HepG2 (cell line): ENCODE results near the gene IL11RA. TPM values are rescaled to one million over a fixed set of nuclear protein-coding genes. Genes with fewer than 3 reads are reported as not detected.
A peak's percentile ranks its signal among the peaks of the same experiment; 100 is the strongest.

Experiments used
- HDAC2 ChIP-seq: sonication (generic); formaldehyde crosslinking; IDR thresholded peaks from 2 replicates; pipeline ENCODE4 v1.4.0; 2020; ENCODE audit warnings: missing genetic modification reagents
- HOXA7 ChIP-seq: sonication (generic); formaldehyde crosslinking; IDR thresholded peaks from 2 replicates; pipeline ENCODE4 v1.8.1; 2022; ENCODE audit warnings: mild to moderate bottlenecking, missing genetic modification reagents, moderate library complexity
- KLF12 ChIP-seq: sonication (generic); formaldehyde crosslinking; IDR thresholded peaks from 2 replicates; pipeline ENCODE4 v1.4.0; 2020; ENCODE audit warnings: missing genetic modification reagents, borderline replicate concordance
- NFIC ChIP-seq: IDR thresholded peaks from 2 replicates; pipeline ENCODE4 v1.6.1; 2012; ENCODE audit warnings: mild to moderate bottlenecking, low read length, inconsistent platforms
- NR2F2 ChIP-seq: IDR thresholded peaks from 2 replicates; pipeline ENCODE4 v1.6.1; 2012; ENCODE audit warnings: low read depth, inconsistent platforms, borderline replicate concordance
- PAF1 ChIP-seq: IDR thresholded peaks from 2 replicates; pipeline ENCODE4 v1.6.1; 2016; ENCODE audit warnings: missing genetic modification reagents, missing compliant biosample characterization
- PAWR ChIP-seq: sonication (generic); formaldehyde crosslinking; IDR thresholded peaks from 2 replicates; pipeline ENCODE4 v1.4.0; 2020; ENCODE audit warnings: missing genetic modification reagents, mild to moderate bottlenecking, borderline replicate concordance
- PAX8 ChIP-seq: sonication (generic); formaldehyde crosslinking; IDR thresholded peaks from 2 replicates; pipeline ENCODE4 v1.8.0; 2022; ENCODE audit warnings: mild to moderate bottlenecking, missing genetic modification reagents, borderline replicate concordance
- REXO4 ChIP-seq: sonication (generic); formaldehyde crosslinking; IDR thresholded peaks from 2 replicates; pipeline ENCODE4 v1.8.0; 2022; ENCODE audit warnings: missing genetic modification reagents, mild to moderate bottlenecking, borderline replicate concordance
- TOE1 ChIP-seq: sonication (generic); formaldehyde crosslinking; IDR thresholded peaks from 2 replicates; pipeline ENCODE4 v1.4.0; 2020; ENCODE audit warnings: mild to moderate bottlenecking, missing genetic modification reagents
- ZNF564 ChIP-seq: sonication (generic); formaldehyde crosslinking; IDR thresholded peaks from 2 replicates; pipeline ENCODE4 v1.8.1; 2023; ENCODE audit warnings: mild to moderate bottlenecking, missing genetic modification reagents
- ZNF720 ChIP-seq: sonication (generic); formaldehyde crosslinking; IDR thresholded peaks from 2 replicates; pipeline ENCODE4 v1.4.0; 2020; ENCODE audit warnings: missing genetic modification reagents
- ZNF790 ChIP-seq: sonication (generic); formaldehyde crosslinking; IDR thresholded peaks from 2 replicates; pipeline ENCODE4 v1.8.0; 2022; ENCODE audit warnings: missing genetic modification reagents, mild to moderate bottlenecking, borderline replicate concordance
- polyA plus RNA-seq, 8 experiments: library from polyadenylated mRNA; depleted of rRNA in 3 of 8; stranded (reverse) in 7 of 8; unstranded in 1 of 8; fragments of >200 nt; fragmentation: Illumina TruSeq in 4 of 8; extraction: Trizol in 4 of 8; gene quantifications; 2 replicates each; pipeline versions ENCODE4 v1.2.1 to v1.2.3, GENCODE V29; 2011 to 2016; ENCODE audit warnings: low read depth in 4 of 8, missing spikeins in 1 of 8, mixed read lengths in 1 of 8; ENCODE audit not compliant: insufficient read depth in 1 of 8
- total RNA-seq, 5 experiments: library from RNA; depleted of rRNA; stranded (reverse); fragments of >200 nt; fragmentation: Illumina TruSeq; extraction: Trizol; gene quantifications; 2 replicates each; pipeline ENCODE4 v1.2.3, GENCODE V29; 2016; ENCODE audit warnings: low read depth in 1 of 5
- TF ChIP-seq, protein P1 (sequence below): sonication (generic); formaldehyde crosslinking; IDR thresholded peaks from 2 replicates; pipeline ENCODE4 v1.4.0; 2020; ENCODE audit warnings: missing genetic modification reagents, borderline replicate concordance
- TF ChIP-seq, protein P2 (sequence below): IDR thresholded peaks from 2 replicates; pipeline ENCODE4 v1.6.1; 2012; ENCODE audit warnings: low read depth, low read length, improper control_type of control experiment
- TF ChIP-seq, protein P3 (sequence below): IDR thresholded peaks from 2 replicates; pipeline ENCODE4 v1.6.1; 2016
- TF ChIP-seq, protein P4 (sequence below): sonication (generic); formaldehyde crosslinking; IDR thresholded peaks from 2 replicates; pipeline ENCODE4 v1.5.0; 2020; ENCODE audit warnings: missing genetic modification reagents
- TF ChIP-seq, protein P5 (sequence below): sonication (generic); formaldehyde crosslinking; IDR thresholded peaks from 2 replicates; pipeline ENCODE4 v1.4.0; 2020; ENCODE audit warnings: mild to moderate bottlenecking, missing genetic modification reagents

IL11RA gene
- total and polyA plus RNA-seq, 2 of the 13 experiments (the other 11 are each of a cell fraction or from before 2014, with no cell fraction given) = 2.0 to 4.2 TPM

DNA sequence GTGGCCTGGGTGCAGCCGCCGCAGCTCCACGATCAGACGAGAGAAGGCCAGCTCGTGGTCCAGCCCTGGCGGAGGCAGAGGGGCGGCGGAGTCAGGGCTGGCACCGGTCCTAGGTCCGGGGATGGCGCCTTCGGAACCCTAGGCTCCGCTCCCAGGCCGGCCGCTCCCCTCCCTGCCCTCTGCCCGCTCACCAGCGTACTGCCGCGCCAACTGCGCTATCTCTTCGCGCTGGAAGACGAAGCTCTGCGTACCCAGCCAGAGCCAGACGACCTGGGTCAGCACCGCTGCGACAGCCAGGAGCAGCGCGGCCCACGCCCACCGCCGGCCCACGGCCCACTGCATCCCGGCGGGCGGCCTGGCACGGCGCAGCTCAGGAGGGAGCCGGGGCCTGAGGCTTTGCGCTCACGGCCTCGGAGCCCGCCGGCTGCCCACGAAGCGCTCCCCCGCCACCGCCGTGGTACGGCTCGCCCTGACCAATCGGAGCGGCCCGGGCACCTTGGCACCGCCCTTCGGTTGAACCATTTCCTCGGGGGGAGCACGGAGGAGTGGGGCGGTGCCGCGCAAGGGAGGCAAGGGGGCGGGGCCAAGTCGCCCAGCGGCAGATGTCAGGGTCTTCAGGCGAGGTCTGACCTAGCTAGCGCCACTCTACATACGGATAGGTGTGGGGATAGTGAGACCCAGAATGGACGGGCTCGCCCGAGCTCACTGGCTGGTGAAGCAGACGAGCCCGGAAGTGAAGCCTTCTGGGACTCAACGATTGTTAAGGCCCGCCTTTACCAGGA, 14.4 kb upstream of the IL11RA start, which contains the start of gene SIGMAR1 (continued):
- TF ChIP-seq, protein P1, sequence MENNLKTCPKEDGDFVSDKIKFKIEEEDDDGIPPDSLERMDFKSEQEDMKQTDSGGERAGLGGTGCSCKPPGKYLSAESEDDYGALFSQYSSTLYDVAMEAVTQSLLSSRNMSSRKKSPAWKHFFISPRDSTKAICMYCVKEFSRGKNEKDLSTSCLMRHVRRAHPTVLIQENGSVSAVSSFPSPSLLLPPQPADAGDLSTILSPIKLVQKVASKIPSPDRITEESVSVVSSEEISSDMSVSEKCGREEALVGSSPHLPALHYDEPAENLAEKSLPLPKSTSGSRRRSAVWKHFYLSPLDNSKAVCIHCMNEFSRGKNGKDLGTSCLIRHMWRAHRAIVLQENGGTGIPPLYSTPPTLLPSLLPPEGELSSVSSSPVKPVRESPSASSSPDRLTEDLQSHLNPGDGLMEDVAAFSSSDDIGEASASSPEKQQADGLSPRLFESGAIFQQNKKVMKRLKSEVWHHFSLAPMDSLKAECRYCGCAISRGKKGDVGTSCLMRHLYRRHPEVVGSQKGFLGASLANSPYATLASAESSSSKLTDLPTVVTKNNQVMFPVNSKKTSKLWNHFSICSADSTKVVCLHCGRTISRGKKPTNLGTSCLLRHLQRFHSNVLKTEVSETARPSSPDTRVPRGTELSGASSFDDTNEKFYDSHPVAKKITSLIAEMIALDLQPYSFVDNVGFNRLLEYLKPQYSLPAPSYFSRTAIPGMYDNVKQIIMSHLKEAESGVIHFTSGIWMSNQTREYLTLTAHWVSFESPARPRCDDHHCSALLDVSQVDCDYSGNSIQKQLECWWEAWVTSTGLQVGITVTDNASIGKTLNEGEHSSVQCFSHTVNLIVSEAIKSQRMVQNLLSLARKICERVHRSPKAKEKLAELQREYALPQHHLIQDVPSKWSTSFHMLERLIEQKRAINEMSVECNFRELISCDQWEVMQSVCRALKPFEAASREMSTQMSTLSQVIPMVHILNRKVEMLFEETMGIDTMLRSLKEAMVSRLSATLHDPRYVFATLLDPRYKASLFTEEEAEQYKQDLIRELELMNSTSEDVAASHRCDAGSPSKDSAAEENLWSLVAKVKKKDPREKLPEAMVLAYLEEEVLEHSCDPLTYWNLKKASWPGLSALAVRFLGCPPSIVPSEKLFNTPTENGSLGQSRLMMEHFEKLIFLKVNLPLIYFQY (CRISPR knock-in tag) = no peak; the same call in 1 of the 2 replicates
- no peak for TF ChIP-seq NFIC
- peak; percentile 43; the same call in 1 of the 2 replicates for TF ChIP-seq TOE1 (CRISPR knock-in tag)
- peak; percentile 57; the same call in 1 of the 2 replicates for TF ChIP-seq HDAC2 (CRISPR knock-in tag)
- TF ChIP-seq, protein P2, sequence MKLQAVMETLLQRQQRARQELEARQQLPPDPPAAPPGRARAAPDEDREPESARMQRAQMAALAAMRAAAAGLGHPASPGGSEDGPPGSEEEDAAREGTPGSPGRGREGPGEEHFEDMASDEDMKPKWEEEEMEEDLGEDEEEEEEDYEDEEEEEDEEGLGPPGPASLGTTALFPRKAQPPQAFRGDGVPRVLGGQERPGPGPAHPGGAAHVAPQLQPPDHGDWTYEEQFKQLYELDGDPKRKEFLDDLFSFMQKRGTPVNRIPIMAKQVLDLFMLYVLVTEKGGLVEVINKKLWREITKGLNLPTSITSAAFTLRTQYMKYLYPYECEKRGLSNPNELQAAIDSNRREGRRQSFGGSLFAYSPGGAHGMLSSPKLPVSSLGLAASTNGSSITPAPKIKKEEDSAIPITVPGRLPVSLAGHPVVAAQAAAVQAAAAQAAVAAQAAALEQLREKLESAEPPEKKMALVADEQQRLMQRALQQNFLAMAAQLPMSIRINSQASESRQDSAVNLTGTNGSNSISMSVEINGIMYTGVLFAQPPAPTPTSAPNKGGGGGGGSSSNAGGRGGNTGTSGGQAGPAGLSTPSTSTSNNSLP = no peak
- TF ChIP-seq REXO4 = peak; percentile 91
- peak; percentile 44; the same call in 1 of the 2 replicates for TF ChIP-seq PAX8 (CRISPR knock-in tag)
- TF ChIP-seq ZNF790 (CRISPR knock-in tag) = no peak; the same call in 1 of the 2 replicates
- TF ChIP-seq ZNF564 (CRISPR knock-in tag) = peak; percentile 87
- no peak; the same call in 1 of the 2 replicates for TF ChIP-seq KLF12
- TF ChIP-seq HOXA7 (CRISPR knock-in tag) = no peak
- TF ChIP-seq, protein P3, sequence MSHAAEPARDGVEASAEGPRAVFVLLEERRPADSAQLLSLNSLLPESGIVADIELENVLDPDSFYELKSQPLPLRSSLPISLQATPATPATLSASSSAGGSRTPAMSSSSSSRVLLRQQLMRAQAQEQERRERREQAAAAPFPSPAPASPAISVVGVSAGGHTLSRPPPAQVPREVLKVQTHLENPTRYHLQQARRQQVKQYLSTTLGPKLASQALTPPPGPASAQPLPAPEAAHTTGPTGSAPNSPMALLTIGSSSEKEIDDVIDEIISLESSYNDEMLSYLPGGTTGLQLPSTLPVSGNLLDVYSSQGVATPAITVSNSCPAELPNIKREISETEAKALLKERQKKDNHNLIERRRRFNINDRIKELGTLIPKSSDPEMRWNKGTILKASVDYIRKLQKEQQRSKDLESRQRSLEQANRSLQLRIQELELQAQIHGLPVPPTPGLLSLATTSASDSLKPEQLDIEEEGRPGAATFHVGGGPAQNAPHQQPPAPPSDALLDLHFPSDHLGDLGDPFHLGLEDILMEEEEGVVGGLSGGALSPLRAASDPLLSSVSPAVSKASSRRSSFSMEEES (CRISPR knock-in tag) = peak; percentile 57
- TF ChIP-seq PAF1 = no peak
- TF ChIP-seq NR2F2 = peak; percentile 13; the same call in 1 of the 2 replicates
- TF ChIP-seq, protein P4, sequence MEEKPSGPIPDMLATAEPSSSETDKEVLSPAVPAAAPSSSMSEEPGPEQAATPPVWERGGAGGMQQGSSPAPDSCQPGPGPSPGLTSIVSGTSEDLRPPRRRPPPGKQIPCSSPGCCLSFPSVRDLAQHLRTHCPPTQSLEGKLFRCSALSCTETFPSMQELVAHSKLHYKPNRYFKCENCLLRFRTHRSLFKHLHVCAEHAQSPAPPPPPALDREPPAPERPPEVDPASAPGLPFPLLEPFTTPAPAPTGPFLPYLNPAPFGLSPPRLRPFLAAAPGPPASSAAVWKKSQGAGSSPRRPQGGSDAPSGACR (CRISPR knock-in tag) = peak; percentile 72; the same call in 1 of the 2 replicates
- no peak for TF ChIP-seq PAWR (CRISPR knock-in tag)
- TF ChIP-seq, protein P5, sequence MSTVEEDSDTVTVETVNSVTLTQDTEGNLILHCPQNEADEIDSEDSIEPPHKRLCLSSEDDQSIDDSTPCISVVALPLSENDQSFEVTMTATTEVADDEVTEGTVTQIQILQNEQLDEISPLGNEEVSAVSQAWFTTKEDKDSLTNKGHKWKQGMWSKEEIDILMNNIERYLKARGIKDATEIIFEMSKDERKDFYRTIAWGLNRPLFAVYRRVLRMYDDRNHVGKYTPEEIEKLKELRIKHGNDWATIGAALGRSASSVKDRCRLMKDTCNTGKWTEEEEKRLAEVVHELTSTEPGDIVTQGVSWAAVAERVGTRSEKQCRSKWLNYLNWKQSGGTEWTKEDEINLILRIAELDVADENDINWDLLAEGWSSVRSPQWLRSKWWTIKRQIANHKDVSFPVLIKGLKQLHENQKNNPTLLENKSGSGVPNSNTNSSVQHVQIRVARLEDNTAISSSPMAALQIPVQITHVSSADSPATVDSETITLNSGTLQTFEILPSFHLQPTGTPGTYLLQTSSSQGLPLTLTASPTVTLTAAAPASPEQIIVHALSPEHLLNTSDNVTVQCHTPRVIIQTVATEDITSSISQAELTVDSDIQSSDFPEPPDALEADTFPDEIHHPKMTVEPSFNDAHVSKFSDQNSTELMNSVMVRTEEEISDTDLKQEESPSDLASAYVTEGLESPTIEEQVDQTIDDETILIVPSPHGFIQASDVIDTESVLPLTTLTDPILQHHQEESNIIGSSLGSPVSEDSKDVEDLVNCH = no peak
- TF ChIP-seq ZNF720 (CRISPR knock-in tag) = no peak
